Measurements from ENCODE around the gene KRTAP4-9.
"Not testable (repeated sequence)": the region's sequence is repeated elsewhere in the genome, so short reads cannot be mapped to it uniquely, and the experiment has no call there.

Gene KRTAP4-9

DNA sequence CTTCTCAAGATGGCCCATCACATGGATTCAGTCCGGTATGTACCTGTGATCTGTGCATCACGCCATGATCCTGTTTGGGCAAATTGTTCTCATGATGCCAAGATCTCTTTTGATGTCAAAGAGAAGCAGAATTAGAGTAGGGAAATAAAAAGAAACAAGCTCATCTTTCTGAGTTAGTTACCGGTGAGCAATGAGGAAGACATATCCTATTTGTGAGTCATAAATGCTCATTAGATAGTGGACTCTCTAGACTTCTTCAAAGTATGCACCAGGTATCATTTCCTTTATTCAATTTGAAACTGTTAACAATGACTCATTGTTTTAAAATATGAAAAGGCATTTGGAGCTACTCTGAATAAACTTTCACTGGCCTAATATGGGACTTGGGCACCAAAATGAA is 26.8 kb downstream of the KRTAP4-9 start:
- no peak for DNase-seq (ENCODE audit: low spot score)

DNA sequence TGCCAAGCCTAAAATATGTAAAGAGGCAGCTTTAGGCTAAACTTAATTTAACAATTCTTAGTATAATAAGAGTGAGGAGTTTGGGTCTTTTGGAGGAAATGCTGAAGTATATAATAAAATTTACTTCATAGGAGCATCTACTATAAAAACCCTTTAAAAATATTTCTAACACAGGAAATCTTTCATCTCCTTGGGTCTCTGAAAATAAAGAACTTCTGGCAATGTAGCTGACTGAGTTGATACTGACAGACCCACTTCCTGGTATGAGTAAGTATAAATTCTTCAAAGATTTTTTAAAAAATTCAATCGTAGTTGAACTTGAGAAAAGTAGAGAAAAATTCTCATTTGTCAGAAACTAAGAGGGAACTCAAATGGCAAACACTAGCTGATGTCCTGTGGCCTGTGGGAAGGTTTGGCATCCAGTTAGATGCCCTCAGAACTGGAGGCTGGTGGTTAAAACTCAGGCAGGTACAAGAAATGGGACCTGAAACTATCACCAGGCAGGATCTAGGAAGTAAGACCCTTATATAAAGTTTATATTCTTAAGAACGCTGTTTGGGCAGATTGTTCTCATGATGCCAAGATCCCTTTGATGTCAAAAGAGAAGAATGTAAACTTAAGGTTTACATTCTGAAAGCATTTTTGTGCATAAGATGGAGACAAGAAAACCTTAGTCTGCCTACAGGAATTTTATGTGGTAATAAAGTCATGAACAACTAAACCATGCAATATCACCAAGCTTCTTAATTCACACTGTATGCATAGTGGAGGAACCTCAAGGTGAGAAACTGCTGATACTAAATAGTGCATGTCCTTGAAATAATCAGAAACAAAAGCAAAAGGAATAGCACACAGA is 28.9 kb downstream of the KRTAP4-9 start:
- DNase-seq (ENCODE audit: low spot score), result no peak

DNA sequence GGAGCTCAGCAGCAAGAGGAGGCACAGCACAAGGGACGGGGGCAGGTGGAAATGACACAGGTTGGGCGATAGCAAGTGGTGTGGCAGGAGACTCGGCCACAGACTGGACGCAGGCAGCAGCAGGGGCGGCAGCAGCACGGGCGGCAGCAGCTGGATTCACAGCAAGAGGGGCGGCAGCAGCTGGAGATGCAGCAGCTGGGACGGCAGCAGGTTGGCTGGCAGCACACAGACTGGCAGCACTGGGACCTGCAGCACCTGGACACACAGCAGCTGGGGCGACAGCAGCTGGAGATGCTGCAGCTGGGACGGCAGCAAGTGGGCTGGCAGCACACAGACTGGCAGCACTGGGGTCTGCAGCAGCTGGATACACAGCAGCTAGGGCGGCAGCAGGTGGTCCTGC is 34.7 kb downstream of the KRTAP4-9 start:
- DNase-seq (ENCODE audit: low spot score), result not testable (repeated sequence)

- DNase-seq (ENCODE audit: low spot score), result no peak
Observed at GRCh38 chr17:41140360-41141131, 35.4 kb downstream of the KRTAP4-9 start, which contains the start of gene KRTAP4-6. TSS of gene KRTAP4-6 (minus strand) at chr17:41140544. CDS start at chr17:41140487, 57 bp downstream.

DNA sequence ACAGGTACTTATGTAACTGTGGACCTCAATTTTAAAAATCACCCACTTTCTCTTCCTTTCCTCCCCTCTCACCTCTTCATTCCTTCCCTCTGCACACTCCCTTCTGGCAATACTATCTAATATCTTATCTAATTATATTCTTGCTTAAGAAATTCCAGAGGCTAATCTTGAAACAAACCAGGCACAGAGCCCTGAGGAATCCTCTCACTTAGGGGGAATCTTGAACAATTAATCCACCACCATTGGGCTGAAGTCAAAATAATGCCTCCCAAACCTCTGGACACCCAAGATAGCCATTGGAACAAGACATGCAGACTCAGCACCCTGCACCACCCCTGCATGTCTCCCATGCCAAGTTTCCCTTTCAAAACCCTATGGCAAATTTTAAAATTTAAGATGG is 36.2 kb downstream of the KRTAP4-9 start:
- DNase-seq (ENCODE audit: low spot score), result no peak

DNA sequence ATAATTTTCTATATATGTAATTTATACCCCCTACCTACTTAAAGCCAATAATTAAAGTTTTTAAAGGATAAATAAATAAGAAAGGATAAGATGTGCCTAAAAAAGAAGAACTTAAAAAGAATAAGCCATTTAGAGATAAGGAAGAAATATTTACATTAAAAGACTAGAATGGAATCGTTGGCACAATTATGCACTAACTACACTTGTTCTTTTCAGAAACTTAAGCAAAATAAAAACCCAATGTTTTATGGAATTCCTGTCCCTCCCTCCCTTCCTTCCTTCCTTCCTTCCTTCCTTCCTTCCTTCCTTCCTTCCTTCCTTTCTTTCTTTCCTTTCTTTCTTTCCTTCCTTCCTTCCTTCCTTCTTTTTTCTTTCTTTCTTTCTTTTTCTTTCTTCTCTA is 39.7 kb downstream of the KRTAP4-9 start:
- DNase-seq (ENCODE audit: low spot score), result no peak

DNA sequence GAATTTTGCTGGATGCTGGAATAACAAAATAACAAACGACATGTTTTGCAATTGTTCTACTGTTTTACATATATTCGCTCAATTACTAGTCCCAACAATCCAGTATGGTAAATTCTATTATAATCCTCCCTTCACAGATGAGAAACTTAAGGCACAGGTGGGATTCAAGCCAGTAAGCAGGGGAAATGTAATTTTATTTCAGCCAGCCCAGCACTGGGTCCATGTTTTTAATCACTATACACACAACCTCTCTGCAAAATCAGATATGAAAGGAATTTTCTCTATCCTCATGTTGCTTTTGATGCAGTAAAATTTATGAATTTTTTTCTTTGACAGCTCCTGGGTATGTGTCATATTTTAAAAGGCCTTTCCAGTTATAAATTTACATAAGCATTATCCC is 40.1 kb downstream of the KRTAP4-9 start:
- no peak for DNase-seq (ENCODE audit: low spot score)

DNA sequence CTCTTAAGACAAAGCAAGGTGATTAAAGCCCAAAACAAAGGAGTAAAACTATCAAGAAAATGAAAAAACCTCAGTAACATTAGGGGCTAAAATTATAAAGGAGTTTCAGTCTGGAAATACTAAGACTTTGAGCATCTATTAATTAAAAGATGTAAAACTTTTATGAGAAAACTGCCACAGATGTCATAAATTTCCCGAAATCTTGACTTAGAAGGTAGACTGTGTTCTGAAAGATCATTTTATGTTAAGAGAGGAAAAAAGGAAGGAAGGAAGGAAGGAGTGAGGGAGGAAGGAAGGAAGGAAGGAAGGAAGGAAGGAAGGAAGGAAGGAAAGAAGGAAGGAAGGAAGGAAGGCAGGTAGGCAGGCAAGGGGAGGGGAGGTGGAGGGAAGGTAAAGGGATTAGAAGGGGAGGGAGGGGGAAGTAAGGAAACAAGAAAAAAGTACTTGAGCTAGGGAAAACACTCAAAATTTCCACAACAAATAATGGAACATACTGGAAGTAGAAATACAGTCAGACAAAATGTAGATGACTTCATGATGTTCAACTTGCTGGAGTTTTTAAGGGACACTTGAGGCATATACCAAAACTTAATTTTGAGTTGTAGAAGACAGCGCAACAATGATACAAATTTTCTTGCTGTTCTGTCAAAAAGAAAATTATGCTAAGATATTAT is 42.5 kb downstream of the KRTAP4-9 start:
- DNase-seq (ENCODE audit: low spot score), result no peak

DNA sequence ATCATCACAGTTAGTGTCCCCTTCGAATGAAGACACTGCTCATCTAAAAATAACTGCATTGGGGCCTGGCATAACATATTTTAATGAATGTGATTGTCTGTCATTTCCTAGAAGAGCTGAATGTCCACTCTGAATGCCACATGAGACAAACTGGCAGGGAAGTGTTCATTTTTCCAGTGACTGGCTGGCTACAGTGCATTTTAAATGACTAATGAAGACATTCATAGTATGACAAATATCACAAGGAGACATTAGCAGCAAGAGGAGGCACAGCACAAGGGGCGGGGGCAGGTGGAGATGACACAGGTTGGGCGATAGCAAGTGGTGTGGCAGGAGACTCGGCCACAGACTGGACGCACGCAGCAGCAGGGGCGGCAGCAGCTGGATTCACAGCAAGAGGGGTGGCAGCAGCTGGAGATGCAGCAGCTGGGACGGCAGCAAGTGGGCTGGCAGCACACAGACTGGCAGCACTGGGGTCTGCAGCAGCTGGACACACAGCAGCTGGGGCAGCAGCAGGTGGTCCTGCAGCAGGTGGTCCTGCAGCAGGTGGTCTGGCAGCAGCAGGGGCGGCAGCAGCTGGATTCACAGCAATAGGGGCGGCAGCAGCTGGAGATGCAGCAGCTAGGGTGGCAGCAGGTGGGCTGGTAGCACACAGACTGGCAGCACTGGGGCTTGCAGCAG is 43.9 kb downstream of the KRTAP4-9 start:
- not testable (repeated sequence) for DNase-seq (ENCODE audit: low spot score)

GRCh38 chr17:41149652-41149985 is 44.4 kb downstream of the KRTAP4-9 start, which contains the start of gene KRTAP4-5:
TSS of gene KRTAP4-5 (minus strand) at chr17:41149825. CDS start at chr17:41149767, 58 bp downstream.
- no peak for DNase-seq (ENCODE audit: low spot score)

DNA sequence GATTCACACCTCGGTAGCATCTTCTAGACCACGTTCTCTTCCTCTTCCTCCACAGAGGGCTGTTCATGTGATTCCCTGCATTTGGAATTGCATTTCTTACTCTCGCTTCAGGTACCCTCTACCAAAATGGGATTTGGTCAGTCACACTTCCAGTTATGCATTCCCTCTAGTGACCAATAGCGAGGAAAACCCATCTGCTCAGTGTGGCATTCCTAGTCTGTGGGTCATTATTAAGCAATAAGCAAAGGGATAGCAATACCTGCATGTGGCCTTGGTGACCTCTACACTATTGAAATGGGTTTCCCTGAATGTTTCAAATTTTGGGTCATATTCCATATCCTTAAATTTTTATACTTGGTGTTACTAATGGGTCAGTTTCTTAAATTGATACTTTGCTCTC is 44.8 kb downstream of the KRTAP4-9 start:
- DNase-seq (ENCODE audit: low spot score), result no peak

DNA sequence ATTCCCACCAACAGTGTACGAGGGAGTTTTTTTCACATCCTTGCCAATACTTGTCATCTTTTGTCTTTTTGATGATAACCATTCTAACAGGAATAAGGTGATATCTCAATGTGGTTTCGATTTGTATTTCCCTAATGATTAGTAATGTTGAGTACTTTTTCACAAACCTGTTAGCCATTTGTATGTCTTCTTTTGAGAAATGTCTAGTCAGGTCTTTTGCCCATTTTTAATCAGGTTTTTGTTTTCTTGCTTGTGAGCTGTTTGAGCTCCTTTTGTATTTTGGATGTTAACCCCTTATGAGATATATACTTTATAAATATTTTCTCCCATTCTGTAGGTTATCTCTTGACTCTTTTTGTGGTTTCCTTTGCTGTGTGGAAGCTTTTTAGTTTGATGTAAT is 46.3 kb downstream of the KRTAP4-9 start:
- DNase-seq (ENCODE audit: low spot score), result no peak

DNA sequence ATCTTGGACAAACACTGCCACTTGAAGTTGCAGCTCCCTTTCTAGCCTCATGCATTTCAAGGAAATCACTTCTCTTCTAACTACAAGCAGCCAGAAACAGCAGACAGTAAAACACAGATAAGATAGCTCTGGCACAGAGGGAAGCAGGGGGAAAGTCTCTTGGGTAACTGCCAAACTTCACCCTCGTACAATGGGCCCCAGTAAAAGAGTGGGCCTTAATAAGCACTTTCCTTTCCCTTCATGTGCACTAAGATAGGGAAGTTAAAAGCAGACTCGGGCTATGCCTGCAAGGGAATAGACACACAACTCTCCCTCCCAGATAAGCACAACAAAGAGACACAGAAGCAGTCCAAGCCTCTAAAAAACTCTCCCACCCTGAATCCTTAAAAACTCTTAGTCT is 48.7 kb downstream of the KRTAP4-9 start:
- DNase-seq (ENCODE audit: low spot score), result no peak

Data from COLO829 (cell line).